GM12878 (cell line): ENCODE results near the gene BHLHE23. TPM values are rescaled to one million over a fixed set of nuclear protein-coding genes. Genes with fewer than 3 reads are reported as not detected.

ENCODE experiments used
- ATAC-seq: fragments of 200-7000 bp; cut with Tn5 transposase; 3 replicates; pipeline ENCODE4 v1.9.1; 2020; ENCODE audit warnings: mild to moderate bottlenecking, moderate library complexity
- BruUV-seq: library from RNA; stranded (reverse); fragments of 400-500 nt; replicated peaks from 2 replicates; lab custom pipeline; 2021; lab: Mats Ljungman, UMichigan
- CTCF ChIA-PET: fragments of 300-600 bp; sonication (Branson Sonifier 250); formaldehyde crosslinking; extraction: SDS; loops from one replicate; lab custom pipeline; 2021; ENCODE audit warnings: inconsistent platforms; lab: Yijun Ruan, JAX
- POLR2A ChIA-PET: fragments of 350-600 bp; formaldehyde crosslinking; extraction: SDS; loops from one replicate; lab custom pipeline; 2021; ENCODE audit warnings: inconsistent platforms; lab: Charles Lee
- RAD21 ChIA-PET: fragments of 300-600 bp; sonication (Branson Sonifier 250); formaldehyde crosslinking; loops from one replicate; lab custom pipeline; 2023; ENCODE audit warnings: antibody characterized with exemption; ENCODE audit not compliant: unreplicated experiment; lab: Charles Lee
- SMC1A ChIA-PET: fragments of 300-600 bp; sonication (Branson Sonifier 250); formaldehyde crosslinking; loops from one replicate; lab custom pipeline; 2023; ENCODE audit not compliant: unreplicated experiment, uncharacterized antibody; lab: Charles Lee
- DNase-seq: peaks from one replicate; pipeline ENCODE4 v3.0.0-alpha.2; 2011; ENCODE audit warnings: low read depth, low spot score
- FAIRE-seq: peaks from 3 replicates; lab custom pipeline; 2011; peaks lifted over from hg19 to GRCh38; lab: Jason Lieb, UNC
- H2AFZ ChIP-seq: 2 replicates; pipeline ENCODE4 v1.6.0; 2011; ENCODE audit warnings: low read depth, low read length, control low read depth; ENCODE audit not compliant: control insufficient read depth
- H3K27ac ChIP-seq: 2 replicates; pipeline ENCODE4 v1.5.1; 2011; ENCODE audit warnings: control low read depth; ENCODE audit not compliant: control insufficient read depth, insufficient read depth
- H3K27me3 ChIP-seq, 2 experiments: replicated peaks in 1 of 2; 2 replicates each; pipeline versions ENCODE4 v1.6.0 to v1.6.1; 2011; ENCODE audit warnings: low read length in 1 of 2; ENCODE audit not compliant: control insufficient read depth in 2 of 2, insufficient read depth in 2 of 2
- H3K36me3 ChIP-seq, 2 experiments: 2 replicates each; pipeline ENCODE4 v1.5.1; 2011; ENCODE audit warnings: low read length in 1 of 2; ENCODE audit not compliant: control insufficient read depth in 2 of 2, insufficient read depth in 2 of 2
- H3K4me1 ChIP-seq: 2 replicates; pipeline ENCODE4 v1.6.1; 2011; ENCODE audit warnings: mild to moderate bottlenecking, low read length, moderate library complexity, mixed read lengths; ENCODE audit not compliant: control insufficient read depth, insufficient read depth
- H3K4me2 ChIP-seq: 2 replicates; pipeline ENCODE4 v1.6.0; 2011; ENCODE audit warnings: control low read depth; ENCODE audit not compliant: control insufficient read depth, insufficient read depth
- H3K4me3 ChIP-seq: fragments of 200-600 bp; sonication (generic); 2 replicates; pipeline ENCODE4 v1.5.1; 2016
- H3K79me2 ChIP-seq: 2 replicates; pipeline ENCODE4 v1.6.0; 2011; ENCODE audit warnings: low read length; ENCODE audit not compliant: control insufficient read depth, insufficient read depth
- H3K9ac ChIP-seq: 2 replicates; pipeline ENCODE4 v1.8.0; 2011; ENCODE audit warnings: low read length, control low read depth, mixed read lengths; ENCODE audit not compliant: control insufficient read depth, insufficient read depth
- H3K9me3 ChIP-seq: replicated peaks from 3 replicates; pipeline ENCODE4 v1.5.1; 2011; ENCODE audit warnings: mild to moderate bottlenecking, low read length; ENCODE audit not compliant: control insufficient read depth, insufficient read depth
- H4K20me1 ChIP-seq: 2 replicates; pipeline ENCODE4 v1.6.0; 2011; ENCODE audit not compliant: control insufficient read depth, insufficient read depth
- MTA3 ChIP-seq: IDR thresholded peaks from 2 replicates; pipeline ENCODE4 v1.6.1; 2012; ENCODE audit warnings: low read length, inconsistent platforms, borderline replicate concordance
- SUZ12 ChIP-seq: fragments of 200-600 bp; sonication (generic); IDR thresholded peaks from one replicate; pipeline ENCODE4 v1.6.1; 2018; ENCODE audit warnings: antibody characterized with exemption, mild to moderate bottlenecking; ENCODE audit not compliant: unreplicated experiment
- ZNF217 ChIP-seq: fragments of 450-650 bp; IDR thresholded peaks from 2 replicates; pipeline ENCODE4 v1.6.1; 2017; ENCODE audit warnings: antibody characterized with exemption, mild to moderate bottlenecking
- WGBS: methylation state at CpG from one replicate; pipeline ENCODE4 v1.1.6; 2016; ENCODE audit warnings: low lambda C conversion rate; ENCODE audit not compliant: insufficient replicate concordance, insufficient coverage; ENCODE audit errors: missing lambda C conversion rate; 5-methylcytosine and 5-hydroxymethylcytosine counted together
- in situ Hi-C: fragments of 300-500 bp; cut with MboI; formaldehyde crosslinking; loops from 9 replicates; pipeline ENCODE4 v1.14.3; 2018; ENCODE audit warnings: mixed read lengths
- intact Hi-C: fragments of 100-400 bp; cut with micrococcal nuclease; formaldehyde crosslinking; loops from one replicate; pipeline ENCODE4 v1.14.2; 2022; ENCODE audit not compliant: unreplicated experiment
- polyA plus RNA-seq, 11 experiments: library from polyadenylated mRNA; depleted of rRNA in 4 of 11; unstranded in 6 of 11; stranded (reverse) in 5 of 11; fragments of >200 nt; fragmentation: Nextera tagmentation in 4 of 11; fragmentation: Illumina TruSeq in 1 of 11; extraction: Ambion mirVana in 4 of 11; extraction: Trizol in 1 of 11; gene quantifications; 1 replicate in 1 of 11; 2 replicates in 10 of 11; pipeline versions ENCODE4 v1.2.1 to v1.2.3, GENCODE V29; 2011 to 2016; ENCODE audit warnings: inconsistent platforms in 2 of 11, missing spikeins in 2 of 11, low read depth in 1 of 11
- total RNA-seq, 4 experiments: library from RNA; depleted of rRNA in 3 of 4; stranded (reverse); fragments of >200 nt in 3 of 4; fragmentation: Illumina TruSeq in 1 of 4; extraction: Trizol in 1 of 4; gene quantifications; 2 replicates each; pipeline versions ENCODE4 v1.2.1 to v1.2.3, GENCODE V29; 2013 to 2021
- TF ChIP-seq, protein P1 (sequence below): fragments of 450-650 bp; IDR thresholded peaks from 2 replicates; pipeline ENCODE4 v1.6.1; 2017; ENCODE audit warnings: borderline replicate concordance
- TF ChIP-seq, protein P2 (sequence below): fragments of 450-650 bp; IDR thresholded peaks from 2 replicates; pipeline ENCODE4 v1.6.1; 2017; ENCODE audit warnings: antibody characterized with exemption, mild to moderate bottlenecking, moderate library complexity
- TF ChIP-seq, protein P3 (sequence below): fragments of 450-650 bp; formaldehyde crosslinking; IDR thresholded peaks from 2 replicates; pipeline ENCODE4 v1.4.0; 2022; ENCODE audit warnings: mild to moderate bottlenecking, moderate library complexity

BHLHE23 gene
- total and polyA plus RNA-seq, 10 of the 15 experiments (the other 5 are each of a cell fraction or from before 2014, with no cell fraction given) = 0.28 to 0.33 TPM; not detected in 8

DNA sequence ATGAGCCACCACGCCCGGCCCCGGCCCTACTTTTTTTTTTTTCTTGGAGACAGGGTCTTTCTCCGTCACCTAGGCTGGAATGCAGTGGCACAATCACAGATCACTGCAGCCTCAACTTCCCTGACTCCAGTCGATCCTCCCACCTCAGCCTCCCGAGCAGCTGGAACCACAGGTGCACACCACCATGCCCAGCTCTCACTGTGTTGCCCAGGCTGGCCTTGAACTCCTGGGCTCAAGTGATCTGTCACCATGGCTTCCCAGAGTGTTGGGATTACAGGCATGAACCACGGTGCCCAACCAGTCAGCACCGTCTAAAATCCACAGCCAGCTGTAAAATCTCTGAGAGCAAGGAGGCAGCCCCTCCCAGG, 36.8 kb downstream of the BHLHE23 start (continued):
- no peak for TF ChIP-seq MTA3
- TF ChIP-seq, protein P1, sequence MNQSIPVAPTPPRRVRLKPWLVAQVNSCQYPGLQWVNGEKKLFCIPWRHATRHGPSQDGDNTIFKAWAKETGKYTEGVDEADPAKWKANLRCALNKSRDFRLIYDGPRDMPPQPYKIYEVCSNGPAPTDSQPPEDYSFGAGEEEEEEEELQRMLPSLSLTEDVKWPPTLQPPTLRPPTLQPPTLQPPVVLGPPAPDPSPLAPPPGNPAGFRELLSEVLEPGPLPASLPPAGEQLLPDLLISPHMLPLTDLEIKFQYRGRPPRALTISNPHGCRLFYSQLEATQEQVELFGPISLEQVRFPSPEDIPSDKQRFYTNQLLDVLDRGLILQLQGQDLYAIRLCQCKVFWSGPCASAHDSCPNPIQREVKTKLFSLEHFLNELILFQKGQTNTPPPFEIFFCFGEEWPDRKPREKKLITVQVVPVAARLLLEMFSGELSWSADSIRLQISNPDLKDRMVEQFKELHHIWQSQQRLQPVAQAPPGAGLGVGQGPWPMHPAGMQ = no peak
- no peak for TF ChIP-seq SUZ12
- TF ChIP-seq, all 136 proteins: peak for 0

DNA sequence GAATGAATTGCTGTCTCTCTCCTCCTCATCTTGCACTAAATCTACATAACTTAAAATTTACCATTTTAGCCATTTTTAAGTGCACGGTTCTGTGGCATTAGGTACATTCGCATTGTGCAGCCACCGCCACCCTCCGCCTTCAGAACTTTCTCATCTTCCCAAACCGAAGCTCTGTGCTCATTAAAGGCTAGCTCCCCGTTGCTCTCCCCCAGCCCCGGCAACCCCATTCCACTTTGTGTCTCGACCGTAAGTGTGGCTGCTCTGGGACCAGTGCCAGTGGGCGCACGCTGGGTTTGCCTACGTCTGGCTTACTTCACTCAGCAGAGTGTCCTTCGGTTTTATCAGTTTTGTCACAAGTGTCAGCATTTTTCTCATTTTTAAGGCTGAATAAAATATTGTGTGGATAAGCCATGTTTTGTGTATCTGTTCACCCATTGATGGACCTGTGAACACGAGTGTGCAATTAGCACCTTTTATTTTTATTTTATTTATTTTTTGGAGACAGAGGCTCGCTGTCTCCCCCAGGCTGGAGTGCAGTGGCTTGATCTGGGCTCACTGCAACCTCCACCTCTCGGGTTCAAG, 37.5 kb downstream of the BHLHE23 start:
- Histone ChIP-seq H3K79me2 (no peaks in the 10 kb centered on the region), H3K9ac (no peak overlapping the region), H3K36me3 (peaks cover 2 to 4% of the 10 kb centered on the region in 2 experiments; a peak in 3 of 4 replicates), H3K27ac (no peak overlapping the region), H4K20me1 (no peaks in the 10 kb centered on the region), H3K4me3 (no peak overlapping the region), H3K4me2 (no peak overlapping the region), H3K4me1 (peaks cover 7% of the 10 kb centered on the region), H3K9me3 (no peaks in the 10 kb centered on the region), H3K27me3 (peaks cover 0 to 6% of the 10 kb centered on the region in 2 experiments; a peak in 2 of 4 replicates), H2AFZ (no peak overlapping the region)
- 27% methylated on average over 16 of the region's 16 CpGs for WGBS
- ChIA-PET POLR2A (interaction anchor here (0.6 to 2.7 kb wide), 2 partner anchors 15 to 29 kb away, joined by 3 to 7 read pairs; no protein-coding TSS in a partner anchor), CTCF (interaction anchor here (2.0 kb wide), 1 partner anchor 69 kb away, joined by 8 read pairs; no protein-coding TSS in a partner anchor), RAD21 (no interaction called here), SMC1A (no interaction called here)
- FAIRE-seq (no peak), DNase-seq (no peak), ATAC-seq (no peak)
- in situ Hi-C loops = no loop called here
- no TSS peak for BruUV-seq
- no peak for TF ChIP-seq ZNF217
- TF ChIP-seq, protein P2, sequence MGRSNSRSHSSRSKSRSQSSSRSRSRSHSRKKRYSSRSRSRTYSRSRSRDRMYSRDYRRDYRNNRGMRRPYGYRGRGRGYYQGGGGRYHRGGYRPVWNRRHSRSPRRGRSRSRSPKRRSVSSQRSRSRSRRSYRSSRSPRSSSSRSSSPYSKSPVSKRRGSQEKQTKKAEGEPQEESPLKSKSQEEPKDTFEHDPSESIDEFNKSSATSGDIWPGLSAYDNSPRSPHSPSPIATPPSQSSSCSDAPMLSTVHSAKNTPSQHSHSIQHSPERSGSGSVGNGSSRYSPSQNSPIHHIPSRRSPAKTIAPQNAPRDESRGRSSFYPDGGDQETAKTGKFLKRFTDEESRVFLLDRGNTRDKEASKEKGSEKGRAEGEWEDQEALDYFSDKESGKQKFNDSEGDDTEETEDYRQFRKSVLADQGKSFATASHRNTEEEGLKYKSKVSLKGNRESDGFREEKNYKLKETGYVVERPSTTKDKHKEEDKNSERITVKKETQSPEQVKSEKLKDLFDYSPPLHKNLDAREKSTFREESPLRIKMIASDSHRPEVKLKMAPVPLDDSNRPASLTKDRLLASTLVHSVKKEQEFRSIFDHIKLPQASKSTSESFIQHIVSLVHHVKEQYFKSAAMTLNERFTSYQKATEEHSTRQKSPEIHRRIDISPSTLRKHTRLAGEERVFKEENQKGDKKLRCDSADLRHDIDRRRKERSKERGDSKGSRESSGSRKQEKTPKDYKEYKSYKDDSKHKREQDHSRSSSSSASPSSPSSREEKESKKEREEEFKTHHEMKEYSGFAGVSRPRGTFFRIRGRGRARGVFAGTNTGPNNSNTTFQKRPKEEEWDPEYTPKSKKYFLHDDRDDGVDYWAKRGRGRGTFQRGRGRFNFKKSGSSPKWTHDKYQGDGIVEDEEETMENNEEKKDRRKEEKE = no peak
- TF ChIP-seq, protein P3, sequence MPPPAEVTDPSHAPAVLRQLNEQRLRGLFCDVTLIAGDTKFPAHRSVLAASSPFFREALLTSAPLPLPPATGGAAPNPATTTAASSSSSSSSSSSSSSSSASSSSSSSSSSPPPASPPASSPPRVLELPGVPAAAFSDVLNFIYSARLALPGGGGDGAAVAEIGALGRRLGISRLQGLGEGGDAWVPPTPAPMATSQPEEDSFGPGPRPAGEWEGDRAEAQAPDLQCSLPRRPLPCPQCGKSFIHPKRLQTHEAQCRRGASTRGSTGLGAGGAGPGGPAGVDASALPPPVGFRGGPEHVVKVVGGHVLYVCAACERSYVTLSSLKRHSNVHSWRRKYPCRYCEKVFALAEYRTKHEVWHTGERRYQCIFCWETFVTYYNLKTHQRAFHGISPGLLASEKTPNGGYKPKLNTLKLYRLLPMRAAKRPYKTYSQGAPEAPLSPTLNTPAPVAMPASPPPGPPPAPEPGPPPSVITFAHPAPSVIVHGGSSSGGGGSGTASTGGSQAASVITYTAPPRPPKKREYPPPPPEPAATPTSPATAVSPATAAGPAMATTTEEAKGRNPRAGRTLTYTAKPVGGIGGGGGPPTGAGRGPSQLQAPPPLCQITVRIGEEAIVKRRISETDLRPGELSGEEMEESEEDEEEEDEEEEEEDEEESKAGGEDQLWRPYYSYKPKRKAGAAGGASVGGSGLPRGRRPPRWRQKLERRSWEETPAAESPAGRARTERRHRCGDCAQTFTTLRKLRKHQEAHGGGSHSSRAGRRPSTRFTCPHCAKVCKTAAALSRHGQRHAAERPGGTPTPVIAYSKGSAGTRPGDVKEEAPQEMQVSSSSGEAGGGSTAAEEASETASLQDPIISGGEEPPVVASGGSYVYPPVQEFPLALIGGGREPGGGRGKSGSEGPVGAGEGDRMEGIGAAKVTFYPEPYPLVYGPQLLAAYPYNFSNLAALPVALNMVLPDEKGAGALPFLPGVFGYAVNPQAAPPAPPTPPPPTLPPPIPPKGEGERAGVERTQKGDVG (CRISPR knock-in tag) = no peak
- intact Hi-C loops = no loop called here
